GM18505 (cell line): ENCODE data around the gene GPSM3.

Experiments used
- ATAC-seq: cut with Tn5 transposase; IDR thresholded peaks from one replicate; pipeline ENCODE4 v1.9.1; 2021; ENCODE audit not compliant: unreplicated experiment
- POLR2A ChIP-seq: IDR thresholded peaks from 4 replicates; pipeline ENCODE4 v1.6.1; 2011; ENCODE audit warnings: borderline replicate concordance; ENCODE audit not compliant: insufficient read depth, insufficient read length; ENCODE audit errors: extremely low read depth

GPSM3 gene

GRCh38 chr6:32184084-32184640, 8.3 kb downstream of the GPSM3 start, which contains the start of gene AGER:
Gene AGER (minus strand): TSS chr6:32184253. CDS start chr6:32184222, 31 bp downstream.
- TF ChIP-seq POLR2A: peak; percentile 26
- no peak for ATAC-seq

GRCh38 chr6:32183483-32184083, 8.9 kb downstream of the GPSM3 start:
- no peak for ATAC-seq
- no peak for TF ChIP-seq POLR2A

GRCh38 chr6:32183030-32183429, 9.4 kb downstream of the GPSM3 start:
- TF ChIP-seq POLR2A: no peak
- no peak for ATAC-seq

DNA sequence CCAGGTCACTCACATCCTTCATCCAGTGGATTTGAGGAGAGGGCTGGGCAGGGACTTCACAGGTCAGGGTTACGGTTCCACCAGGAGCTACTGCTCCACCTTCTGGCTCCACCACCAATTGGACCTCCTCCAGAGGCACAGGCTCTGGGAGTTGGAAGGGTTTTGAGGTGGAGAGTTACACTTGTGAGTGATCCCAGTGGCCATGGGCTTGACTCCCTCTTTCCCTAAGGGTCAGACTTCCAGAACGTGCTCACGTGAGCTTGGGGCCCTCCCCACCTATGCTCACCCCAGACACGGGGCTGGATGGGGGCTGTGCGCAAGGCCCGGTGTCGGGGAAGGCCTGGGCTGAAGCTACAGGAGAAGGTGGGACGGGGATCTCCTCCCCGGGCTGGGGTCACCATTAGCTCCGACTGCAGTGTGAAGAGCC, 9.9 kb downstream of the GPSM3 start:
- no peak for ATAC-seq
- TF ChIP-seq POLR2A: no peak

GRCh38 chr6:32181915-32182529, 10.4 kb downstream of the GPSM3 start:
- no peak for TF ChIP-seq POLR2A
- ATAC-seq: no peak

GRCh38 chr6:32181148-32181702, 11.2 kb downstream of the GPSM3 start:
- no peak for ATAC-seq
- no peak for TF ChIP-seq POLR2A

DNA sequence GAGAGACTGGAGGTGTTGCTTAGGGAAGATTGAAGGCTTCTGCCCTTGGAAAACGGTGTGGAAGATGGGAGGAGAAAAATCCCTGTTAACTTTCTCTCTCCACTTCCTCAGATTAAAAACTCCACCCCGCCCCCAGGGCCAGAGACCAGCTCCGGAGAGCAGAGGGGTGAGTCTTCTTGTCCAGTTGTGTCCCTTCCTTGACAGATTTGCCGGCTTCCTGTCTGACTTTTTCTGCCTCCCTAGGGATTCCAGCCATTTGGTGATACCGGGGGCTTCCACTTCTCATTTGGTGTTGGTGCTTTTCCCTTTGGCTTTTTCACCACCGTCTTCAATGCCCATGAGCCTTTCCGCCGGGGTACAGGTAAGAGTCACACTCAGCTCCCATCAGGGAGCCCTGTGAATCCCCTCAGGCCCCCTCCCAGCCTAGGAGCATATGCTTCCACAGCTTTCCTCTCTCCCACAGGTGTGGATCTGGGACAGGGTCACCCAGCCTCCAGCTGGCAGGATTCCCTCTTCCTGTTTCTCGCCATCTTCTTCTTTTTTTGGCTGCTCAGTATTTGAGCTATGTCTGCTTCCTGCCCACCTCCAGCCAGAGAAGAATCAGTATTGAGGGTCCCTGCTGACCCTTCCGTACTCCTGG, 12.6 kb downstream of the GPSM3 start:
- no peak for ATAC-seq
- no peak for TF ChIP-seq POLR2A

- no peak for ATAC-seq
- no peak for TF ChIP-seq POLR2A
Measured at GRCh38 chr6:32178547-32179440, 13.6 kb downstream of the GPSM3 start.

DNA sequence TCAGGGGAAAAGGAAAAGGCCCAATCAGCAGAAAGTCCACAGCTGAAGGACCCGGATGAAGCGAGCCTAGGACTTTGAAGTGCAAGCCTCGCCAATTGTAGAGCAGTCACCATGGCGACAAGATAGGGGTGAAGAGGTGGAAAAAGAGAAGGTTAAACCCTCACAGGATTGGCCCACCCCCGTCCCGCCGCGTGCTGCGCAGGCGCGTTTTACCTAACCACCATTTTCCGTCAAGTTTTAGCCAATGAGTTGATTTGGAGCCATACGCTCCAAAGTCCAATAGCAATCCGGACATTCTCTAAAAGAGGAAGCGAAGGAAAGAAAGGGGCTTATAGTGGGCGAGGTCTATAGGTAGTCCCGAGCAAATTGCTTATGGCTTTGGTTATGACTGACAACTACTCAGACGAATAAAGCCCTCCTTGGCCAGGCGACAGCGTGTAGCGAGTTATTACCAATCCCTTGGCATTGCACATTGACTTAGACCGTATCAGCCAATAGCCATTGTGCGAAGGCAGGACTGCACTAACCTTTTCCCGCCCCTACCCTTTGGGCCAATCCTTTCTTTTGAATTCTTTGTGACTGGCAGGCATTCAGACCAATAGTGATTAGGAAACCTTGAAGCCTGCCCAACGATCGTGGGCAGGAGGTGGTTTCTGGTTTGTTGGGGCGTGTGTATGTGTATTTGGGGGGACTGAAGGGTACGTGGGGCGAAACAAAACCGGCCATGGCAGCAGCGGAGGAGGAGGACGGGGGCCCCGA, 14.5 kb downstream of the GPSM3 start, which contains the start of gene RNF5:
RNF5 (plus strand) TSS at position 618 of the 759 bp plus-strand sequence; CDS start at position 725, 107 bp downstream.
- no peak for TF ChIP-seq POLR2A
- peak; percentile 76 for ATAC-seq

- ATAC-seq: peak; percentile 3
- peak; percentile 47 for TF ChIP-seq POLR2A
Measured at GRCh38 chr6:32177183-32177787, 15.2 kb downstream of the GPSM3 start.

DNA sequence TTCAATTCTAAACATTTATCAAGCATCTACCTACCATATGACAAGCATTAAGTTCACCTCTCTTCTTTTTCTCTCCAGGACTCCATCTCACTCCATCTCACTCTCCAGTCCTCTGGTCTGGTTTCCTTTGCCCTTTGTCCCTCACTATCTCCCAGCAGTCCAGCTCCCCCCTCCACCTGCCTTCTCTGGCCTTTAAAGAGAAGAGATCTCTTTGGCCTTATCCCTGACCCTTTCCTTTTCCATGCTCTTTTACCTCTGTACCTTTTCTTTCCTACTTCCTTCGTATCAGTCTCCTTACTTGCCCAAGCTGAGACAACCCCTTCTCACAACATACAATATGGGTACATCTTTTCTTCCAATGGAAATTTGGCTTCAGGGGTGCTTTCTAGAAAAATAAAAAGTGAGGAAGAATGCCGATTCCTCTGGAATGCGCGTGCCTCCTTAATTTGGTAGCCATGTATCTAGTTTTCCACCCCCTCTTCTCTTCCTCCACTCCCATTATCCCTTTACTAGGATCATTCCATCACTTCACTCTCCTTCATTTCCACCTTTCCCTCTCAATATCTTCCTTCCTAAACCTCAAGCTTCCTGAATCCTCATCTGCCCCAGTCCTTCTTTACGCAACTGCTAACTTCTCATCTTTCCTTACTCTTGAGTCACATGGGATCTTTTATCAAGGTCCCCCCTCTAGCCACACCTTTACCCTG, 15.8 kb downstream of the GPSM3 start:
- TF ChIP-seq POLR2A: no peak
- ATAC-seq: no peak
